Measurements from ENCODE around the gene XDH.

DNA sequence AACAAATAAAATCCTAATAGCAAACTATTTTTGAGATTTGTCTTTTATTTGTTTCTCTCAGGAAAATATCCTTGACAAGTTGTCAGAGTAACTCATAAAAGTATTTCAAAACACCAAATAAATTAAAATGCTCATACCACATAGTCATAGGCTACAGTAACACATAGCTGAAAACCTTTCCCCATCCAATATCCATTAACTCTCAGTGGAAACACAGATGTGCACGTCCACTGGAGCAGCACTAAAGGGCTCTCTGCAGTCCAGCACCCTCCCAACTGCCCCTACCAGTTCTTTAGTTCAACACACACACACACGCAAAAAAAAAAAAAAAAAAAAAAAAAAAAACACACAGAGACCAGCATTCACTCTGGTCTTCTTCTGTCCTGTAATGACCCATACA lies 879 bp upstream of the XDH start:
- TF ChIP-seq, protein P1, sequence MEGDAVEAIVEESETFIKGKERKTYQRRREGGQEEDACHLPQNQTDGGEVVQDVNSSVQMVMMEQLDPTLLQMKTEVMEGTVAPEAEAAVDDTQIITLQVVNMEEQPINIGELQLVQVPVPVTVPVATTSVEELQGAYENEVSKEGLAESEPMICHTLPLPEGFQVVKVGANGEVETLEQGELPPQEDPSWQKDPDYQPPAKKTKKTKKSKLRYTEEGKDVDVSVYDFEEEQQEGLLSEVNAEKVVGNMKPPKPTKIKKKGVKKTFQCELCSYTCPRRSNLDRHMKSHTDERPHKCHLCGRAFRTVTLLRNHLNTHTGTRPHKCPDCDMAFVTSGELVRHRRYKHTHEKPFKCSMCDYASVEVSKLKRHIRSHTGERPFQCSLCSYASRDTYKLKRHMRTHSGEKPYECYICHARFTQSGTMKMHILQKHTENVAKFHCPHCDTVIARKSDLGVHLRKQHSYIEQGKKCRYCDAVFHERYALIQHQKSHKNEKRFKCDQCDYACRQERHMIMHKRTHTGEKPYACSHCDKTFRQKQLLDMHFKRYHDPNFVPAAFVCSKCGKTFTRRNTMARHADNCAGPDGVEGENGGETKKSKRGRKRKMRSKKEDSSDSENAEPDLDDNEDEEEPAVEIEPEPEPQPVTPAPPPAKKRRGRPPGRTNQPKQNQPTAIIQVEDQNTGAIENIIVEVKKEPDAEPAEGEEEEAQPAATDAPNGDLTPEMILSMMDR (IDR thresholded peaks at IDR 0.05; ENCODE audit: insufficient read depth, low read length, poor library complexity, severe bottlenecking) = no peak
- TF ChIP-seq EZH2phosphoT487 (conservative IDR thresholded peaks at IDR 0.05; ENCODE audit: low read length) = no peak
